Lower lobe of right lung (tissue), 2 donors: ENCODE results near the gene SMAD6. TPM values are rescaled to one million over a fixed set of nuclear protein-coding genes. Genes with fewer than 3 reads are reported as not detected.

Experiments
- ATAC-seq, 2 donors: fragments of 200-7000 bp; cut with Tn5 transposase; one replicate each; pipeline ENCODE4 v1.9.1; 2020 to 2022; ENCODE audit warnings: mild to moderate bottlenecking in 2 of 2, moderate library complexity in 2 of 2
- DNase-seq: peaks from one replicate; pipeline ENCODE4 v3.0.0-alpha.2; 2020
- H3K27ac ChIP-seq: fragments of 200-600 bp; one replicate; pipeline ENCODE4 v1.8.0; 2022
- H3K27me3 ChIP-seq: fragments of 200-600 bp; one replicate; pipeline ENCODE4 v1.8.0; 2022; ENCODE audit warnings: low read depth
- H3K36me3 ChIP-seq: fragments of 200-600 bp; one replicate; pipeline ENCODE4 v1.8.0; 2022; ENCODE audit warnings: mild to moderate bottlenecking
- H3K4me1 ChIP-seq: fragments of 200-600 bp; one replicate; pipeline ENCODE4 v1.8.0; 2022
- H3K4me3 ChIP-seq: fragments of 200-600 bp; one replicate; pipeline ENCODE4 v1.8.0; 2022; ENCODE audit warnings: mild to moderate bottlenecking
- H3K9me3 ChIP-seq: fragments of 200-600 bp; one replicate; pipeline ENCODE4 v1.8.0; 2022
- intact Hi-C: fragments of 100-400 bp; cut with DNase I; formaldehyde crosslinking; loops from one replicate; pipeline ENCODE4 v1.11.0; 2022
- total RNA-seq: library from RNA; stranded (reverse); fragmentation: NEBNext Ultra II Directional; extraction: Animal tissue kit (Norgen Biotek cat#: 25700); gene quantifications from one replicate; pipeline ENCODE4 v1.2.1, GENCODE V29; 2021
- TF ChIP-seq, protein P1 (sequence below): fragments of 200-600 bp; IDR thresholded peaks from one replicate; pipeline ENCODE4 v1.8.0; 2022; ENCODE audit warnings: antibody characterized with exemption, mild to moderate bottlenecking
- donor health status: DM: no; HTN: yes; CAD: no; lungs with severe emphysema.

Gene SMAD6
- total RNA-seq, 1 donor from 2014 or later, result 159 TPM

DNA sequence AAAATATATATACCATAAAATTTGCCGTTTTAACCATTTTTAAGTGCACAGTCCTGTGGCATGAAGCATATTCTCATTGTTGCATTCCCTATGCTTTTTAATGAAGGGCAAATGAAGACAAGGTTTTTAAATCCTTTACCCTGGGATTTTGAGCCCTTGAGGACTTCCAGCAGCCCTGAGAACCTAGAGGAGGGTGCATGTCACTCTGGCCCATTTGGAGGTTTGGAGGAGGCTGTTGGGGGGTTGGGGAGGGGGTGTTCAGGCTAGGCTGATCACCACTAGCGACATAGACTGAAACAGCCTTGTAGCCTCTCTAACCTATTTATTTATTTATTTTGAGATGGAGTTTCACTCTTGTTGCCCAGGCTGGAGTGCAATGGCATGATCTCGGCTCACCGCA, 86.0 kb downstream of the SMAD6 start:
- intact Hi-C loops, result no loop called here

DNA sequence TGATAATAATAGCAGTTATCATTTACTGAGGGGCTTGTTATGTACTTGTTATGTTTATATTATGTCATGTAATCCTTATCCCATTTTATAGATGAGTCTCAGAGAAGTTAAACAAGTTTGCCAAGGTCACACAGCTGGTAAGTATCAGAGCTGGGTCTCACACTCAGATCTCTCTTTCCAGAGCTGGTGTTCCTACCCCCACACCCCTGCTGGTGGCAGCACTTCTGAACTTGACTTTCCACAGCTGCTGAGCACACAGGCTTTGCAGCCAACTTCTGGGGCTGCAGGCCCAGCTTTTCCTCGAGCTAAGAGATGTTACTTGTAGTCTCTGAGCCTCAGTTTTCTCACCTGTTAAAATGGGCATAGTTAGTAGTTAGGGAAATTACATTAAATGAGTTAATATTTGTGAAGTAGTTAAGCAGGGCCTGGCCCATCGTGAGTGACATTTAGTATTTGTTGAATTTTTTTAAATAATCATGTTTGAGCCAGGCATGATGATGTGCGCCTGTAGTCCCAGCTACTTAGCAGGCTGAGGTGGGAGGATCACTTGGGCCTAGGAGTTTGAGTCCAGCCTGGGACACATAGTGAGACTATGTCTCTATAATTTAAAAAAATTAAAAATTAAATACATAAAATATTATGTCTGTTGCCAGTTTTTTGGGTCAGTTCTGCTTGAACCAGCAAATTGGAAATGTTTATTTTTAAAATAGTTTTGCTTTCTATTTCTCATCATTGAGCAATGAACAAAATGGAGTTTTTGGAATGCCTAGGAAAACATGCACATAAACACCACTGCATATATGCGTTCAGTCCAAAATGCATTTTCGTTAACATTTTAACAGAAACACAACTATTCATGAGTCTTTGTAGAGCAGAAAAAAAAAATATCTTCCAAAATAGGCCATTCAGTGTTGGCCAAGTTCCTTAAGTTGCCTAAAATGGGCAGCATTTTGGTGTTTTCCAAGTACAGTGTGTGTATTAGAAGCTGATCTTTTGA, 87.3 kb downstream of the SMAD6 start:
- H3K36me3 ChIP-seq, result no peaks in the 10 kb centered on the region
- DNase-seq (no peak), ATAC-seq (peak; percentile 70 to 80)
- no peak overlapping the region for H3K4me3 ChIP-seq
- intact Hi-C loops, result loop anchor here (10.0 kb wide), 1 partner anchor 65 kb away; no protein-coding TSS in a partner anchor
- no peak overlapping the region for H3K27ac ChIP-seq
- peaks cover 5% of the 10 kb centered on the region for H3K4me1 ChIP-seq
- no peaks in the 10 kb centered on the region for H3K9me3 ChIP-seq
- no peaks in the 10 kb centered on the region for H3K27me3 ChIP-seq
- TF ChIP-seq, protein P1, sequence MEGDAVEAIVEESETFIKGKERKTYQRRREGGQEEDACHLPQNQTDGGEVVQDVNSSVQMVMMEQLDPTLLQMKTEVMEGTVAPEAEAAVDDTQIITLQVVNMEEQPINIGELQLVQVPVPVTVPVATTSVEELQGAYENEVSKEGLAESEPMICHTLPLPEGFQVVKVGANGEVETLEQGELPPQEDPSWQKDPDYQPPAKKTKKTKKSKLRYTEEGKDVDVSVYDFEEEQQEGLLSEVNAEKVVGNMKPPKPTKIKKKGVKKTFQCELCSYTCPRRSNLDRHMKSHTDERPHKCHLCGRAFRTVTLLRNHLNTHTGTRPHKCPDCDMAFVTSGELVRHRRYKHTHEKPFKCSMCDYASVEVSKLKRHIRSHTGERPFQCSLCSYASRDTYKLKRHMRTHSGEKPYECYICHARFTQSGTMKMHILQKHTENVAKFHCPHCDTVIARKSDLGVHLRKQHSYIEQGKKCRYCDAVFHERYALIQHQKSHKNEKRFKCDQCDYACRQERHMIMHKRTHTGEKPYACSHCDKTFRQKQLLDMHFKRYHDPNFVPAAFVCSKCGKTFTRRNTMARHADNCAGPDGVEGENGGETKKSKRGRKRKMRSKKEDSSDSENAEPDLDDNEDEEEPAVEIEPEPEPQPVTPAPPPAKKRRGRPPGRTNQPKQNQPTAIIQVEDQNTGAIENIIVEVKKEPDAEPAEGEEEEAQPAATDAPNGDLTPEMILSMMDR, result peak; percentile 55

More for the DNA sequence above, 86.0 kb downstream of the SMAD6 start:
- H3K27me3 ChIP-seq, result no peaks in the 10 kb centered on the region
- peaks cover 5% of the 10 kb centered on the region for H3K4me1 ChIP-seq
- H3K36me3 ChIP-seq, result peaks cover 12% of the 10 kb centered on the region
- DNase-seq (no peak), ATAC-seq (no peak)
- TF ChIP-seq, protein P1, result no peak
- H3K27ac ChIP-seq, result no peak overlapping the region
- no peak overlapping the region for H3K4me3 ChIP-seq
- H3K9me3 ChIP-seq, result no peaks in the 10 kb centered on the region

DNA sequence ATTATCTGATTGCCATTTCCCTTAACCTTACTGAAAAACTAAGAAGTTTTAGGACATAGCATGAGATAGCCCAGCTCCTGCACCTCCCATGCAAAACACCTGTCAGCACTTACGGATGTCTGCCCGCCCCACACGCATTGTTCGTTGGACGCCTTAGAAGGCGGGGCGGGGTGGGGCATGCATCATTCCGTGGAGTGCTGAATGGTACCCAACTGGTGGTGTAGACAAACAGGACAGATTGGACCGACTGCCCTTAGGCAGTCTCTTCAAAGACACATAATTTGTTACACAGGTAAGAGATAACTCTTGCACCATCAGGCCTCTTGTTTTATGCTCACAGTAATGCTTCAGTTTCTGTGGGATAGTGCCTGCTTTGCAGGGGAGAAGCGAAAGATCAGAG, 93.8 kb downstream of the SMAD6 start:
- Histone ChIP-seq H3K27ac (no peak overlapping the region), H3K9me3 (no peaks in the 10 kb centered on the region), H3K4me1 (no peaks in the 10 kb centered on the region), H3K36me3 (no peaks in the 10 kb centered on the region), H3K4me3 (no peak overlapping the region), H3K27me3 (no peaks in the 10 kb centered on the region)
- no peak for ATAC-seq
- intact Hi-C loops, result loop anchor here (10.0 kb wide), 1 partner anchor 59 kb away; no protein-coding TSS in a partner anchor
- no peak for DNase-seq
- TF ChIP-seq, protein P1, result no peak

DNA sequence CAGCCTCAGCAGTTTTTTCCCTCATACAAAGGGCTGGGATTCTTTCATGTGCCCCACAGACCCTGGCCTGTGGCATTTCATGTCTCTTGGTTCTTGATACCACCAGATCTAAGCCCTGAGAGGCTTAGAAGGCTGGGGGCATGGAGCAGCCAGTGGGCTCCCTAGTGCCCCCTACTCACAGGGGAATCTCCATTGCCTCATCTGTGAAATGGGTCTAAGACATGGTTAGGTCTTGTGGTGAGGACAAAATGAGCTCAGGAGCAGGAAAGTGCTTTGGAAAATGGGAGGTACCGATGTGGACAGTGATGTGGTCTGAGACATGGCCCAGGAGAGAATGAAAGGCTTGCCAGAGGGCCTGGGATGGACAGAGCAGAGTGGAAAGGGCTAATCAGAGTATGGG, 94.3 kb downstream of the SMAD6 start:
- ATAC-seq (no peak), DNase-seq (no peak)
- intact Hi-C loops, result loop anchor here (10.0 kb wide), 1 partner anchor 58 kb away; no protein-coding TSS in a partner anchor
- no peak overlapping the region for H3K4me3 ChIP-seq
- H3K36me3 ChIP-seq, result no peaks in the 10 kb centered on the region
- H3K9me3 ChIP-seq, result no peaks in the 10 kb centered on the region
- H3K27ac ChIP-seq, result no peak overlapping the region
- H3K4me1 ChIP-seq, result no peaks in the 10 kb centered on the region
- no peaks in the 10 kb centered on the region for H3K27me3 ChIP-seq
- TF ChIP-seq, protein P1, result no peak

GRCh38 chr15:66797921-66798320, 95.9 kb downstream of the SMAD6 start:
- TF ChIP-seq, protein P1, result no peak

More at GRCh38 chr15:66797921-66798320, 95.9 kb downstream of the SMAD6 start:
- DNase-seq, result no peak
- intact Hi-C loops, result loop anchor here (10.0 kb wide), 1 partner anchor 57 kb away; no protein-coding TSS in a partner anchor
- no peaks in the 10 kb centered on the region for H3K27me3 ChIP-seq
- ATAC-seq, result no peak
- H3K27ac ChIP-seq, result no peak overlapping the region
- H3K9me3 ChIP-seq, result no peaks in the 10 kb centered on the region
- H3K36me3 ChIP-seq, result no peaks in the 10 kb centered on the region
- no peak overlapping the region for H3K4me3 ChIP-seq
- peaks cover 14% of the 10 kb centered on the region for H3K4me1 ChIP-seq
